ENCODE data around the gene TTC39B.

GRCh38 chr9:15222313-15222712, 84.7 kb downstream of the TTC39B start:
- TF ChIP-seq CTCF (IDR thresholded peaks at IDR 0.05; ENCODE audit: low read length) (no peak), EZH2 (IDR thresholded peaks at IDR 0.05; ENCODE audit: borderline replicate concordance, low read length) (no peak)

Measured in OCI-LY1 (cell line).